DMS79 treated with DMSO at 0.1 percent for 48 hours (cell line): ENCODE results near the gene PLA2G2F.

Source experiments
- DNase-seq: peaks from one replicate; lab custom pipeline; 2025; lab: John Stamatoyannopoulos, UW

Gene PLA2G2F

GRCh38 chr1:20191266-20191825 is 52.2 kb downstream of the PLA2G2F start:
- no peak for DNase-seq

- no peak for DNase-seq
Measured at GRCh38 chr1:20192364-20192763, 53.2 kb downstream of the PLA2G2F start.

- no peak for DNase-seq
Measured at GRCh38 chr1:20192871-20193411, 53.8 kb downstream of the PLA2G2F start.

GRCh38 chr1:20194224-20194623 is 55.1 kb downstream of the PLA2G2F start:
- DNase-seq = no peak

- DNase-seq = no peak
Measured at GRCh38 chr1:20194757-20195461, 55.8 kb downstream of the PLA2G2F start.

- no peak for DNase-seq
Measured at GRCh38 chr1:20195462-20195780, 56.3 kb downstream of the PLA2G2F start.

- DNase-seq = no peak
Measured at GRCh38 chr1:20197329-20197791, 58.2 kb downstream of the PLA2G2F start.

GRCh38 chr1:20198296-20198695 is 59.2 kb downstream of the PLA2G2F start:
- DNase-seq = no peak

GRCh38 chr1:20198918-20199317 is 59.8 kb downstream of the PLA2G2F start:
- no peak for DNase-seq

GRCh38 chr1:20199403-20199802 is 60.3 kb downstream of the PLA2G2F start:
- no peak for DNase-seq

GRCh38 chr1:20199840-20200239 is 60.7 kb downstream of the PLA2G2F start:
- no peak for DNase-seq
